ENCODE measurements around the gene NEK10.
"Not testable (repeated sequence)": the region's sequence is repeated elsewhere in the genome, so short reads cannot be mapped to it uniquely, and the experiment has no call there.

GRCh38 chr3:27286467-27286866 lies 82.7 kb downstream of the NEK10 start:
- TF ChIP-seq CTCF, POLR2A (IDR thresholded peaks at IDR 0.05): not testable (repeated sequence)

Measured in adrenal gland (tissue), 5 donors.